ENCODE results near the gene RBM3.

Gene RBM3

DNA sequence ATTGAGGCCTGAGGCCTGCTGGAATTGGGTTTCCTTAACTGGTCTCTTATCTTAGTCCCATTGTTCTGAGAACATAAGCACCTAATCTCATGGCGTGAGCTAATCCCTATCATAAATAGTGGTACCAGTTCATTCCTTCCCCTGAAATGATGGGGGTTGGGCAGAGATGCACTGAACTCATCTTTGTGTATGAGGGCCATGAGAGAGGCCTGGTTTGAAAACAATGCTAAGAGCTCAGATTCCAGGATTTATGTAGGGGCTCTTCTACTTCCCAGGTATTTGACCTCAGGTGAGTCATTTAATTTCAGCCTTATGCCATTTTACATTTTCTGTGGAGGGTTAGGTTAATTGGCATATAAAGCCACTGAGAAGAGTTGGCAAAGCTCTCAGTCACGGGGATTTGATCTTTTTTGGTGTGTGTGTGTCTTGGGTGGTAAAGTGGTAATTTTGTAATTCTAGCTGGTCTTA, 4.4 kb downstream of the RBM3 start:
- DNase-seq = no peak

- DNase-seq = no peak
Observed at GRCh38 chrX:48579259-48579658, 5.0 kb downstream of the RBM3 start.

GRCh38 chrX:48580662-48581061, 6.4 kb downstream of the RBM3 start:
- DNase-seq = no peak

- DNase-seq = no peak
Observed at GRCh38 chrX:48584698-48585097, 10.4 kb downstream of the RBM3 start.

GRCh38 chrX:48589482-48590162, 15.3 kb downstream of the RBM3 start:
- peak; percentile 15 to 33 for DNase-seq

- no peak for DNase-seq
Observed at GRCh38 chrX:48590203-48591103, 16.2 kb downstream of the RBM3 start.

DNA sequence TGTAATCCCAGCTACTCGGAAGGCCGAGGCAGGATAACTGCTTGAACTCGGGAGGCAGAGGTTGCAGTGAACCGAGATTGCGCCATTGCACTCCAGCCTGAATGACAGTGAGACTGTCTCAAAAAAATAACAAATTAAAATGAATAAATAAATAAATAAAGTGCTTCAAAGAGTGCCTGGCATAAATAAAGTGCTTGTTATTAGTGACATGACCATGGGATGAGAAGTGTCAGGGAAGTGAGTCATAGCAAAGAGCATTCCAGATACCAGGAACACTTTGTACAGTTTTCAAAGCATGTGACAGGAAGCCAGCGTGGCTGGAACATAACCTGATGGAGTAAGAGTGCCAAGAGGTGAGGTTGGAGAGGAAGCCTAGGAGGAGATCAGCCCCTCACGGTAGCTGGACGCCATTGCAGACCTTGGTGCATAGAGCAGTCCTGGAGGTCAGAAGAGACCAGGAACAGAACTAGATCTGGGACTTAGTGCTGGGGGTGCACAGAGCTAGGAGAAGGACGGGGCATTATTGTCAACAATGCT, 17.0 kb downstream of the RBM3 start:
- DNase-seq = peak in 1 of 2 experiments; percentile 2

DNA sequence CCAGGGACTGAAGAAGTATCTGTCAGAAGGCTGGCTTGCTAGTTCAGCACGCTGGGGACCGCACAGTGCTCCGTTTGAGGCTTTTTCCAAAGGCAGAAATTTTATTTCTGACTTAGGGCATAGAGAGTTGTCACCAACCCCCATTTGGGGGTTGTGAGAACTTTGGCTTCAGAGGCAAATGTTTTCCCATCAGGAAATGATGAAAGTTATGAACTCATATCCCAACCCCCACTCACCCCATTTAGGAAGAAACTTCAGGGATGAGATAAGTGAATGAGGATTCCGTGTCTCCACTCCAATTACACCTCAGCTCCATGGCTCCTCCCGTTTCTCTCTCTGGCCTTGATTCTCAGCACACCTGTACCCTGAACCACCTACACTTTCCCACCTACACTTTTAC, 18.7 kb downstream of the RBM3 start:
- DNase-seq = no peak

DNA sequence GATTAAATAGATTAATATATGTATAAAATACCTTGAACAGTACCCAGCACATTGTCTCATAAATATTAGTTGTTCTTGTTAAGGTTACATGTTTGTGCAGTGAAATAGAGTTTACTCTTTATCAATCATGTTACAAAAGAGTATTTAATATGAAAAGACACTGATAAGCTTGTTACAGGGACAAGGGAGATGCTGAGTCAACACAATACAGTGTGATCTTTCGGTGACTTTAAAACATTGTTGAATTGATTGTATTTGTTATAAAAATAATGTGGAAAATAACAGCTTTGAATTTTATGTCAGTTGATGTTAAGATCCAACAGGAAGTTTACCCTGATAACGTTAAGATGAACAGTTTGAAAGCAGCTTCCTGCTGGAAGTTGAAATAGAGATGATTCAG, 21.6 kb downstream of the RBM3 start:
- DNase-seq = no peak

DNA sequence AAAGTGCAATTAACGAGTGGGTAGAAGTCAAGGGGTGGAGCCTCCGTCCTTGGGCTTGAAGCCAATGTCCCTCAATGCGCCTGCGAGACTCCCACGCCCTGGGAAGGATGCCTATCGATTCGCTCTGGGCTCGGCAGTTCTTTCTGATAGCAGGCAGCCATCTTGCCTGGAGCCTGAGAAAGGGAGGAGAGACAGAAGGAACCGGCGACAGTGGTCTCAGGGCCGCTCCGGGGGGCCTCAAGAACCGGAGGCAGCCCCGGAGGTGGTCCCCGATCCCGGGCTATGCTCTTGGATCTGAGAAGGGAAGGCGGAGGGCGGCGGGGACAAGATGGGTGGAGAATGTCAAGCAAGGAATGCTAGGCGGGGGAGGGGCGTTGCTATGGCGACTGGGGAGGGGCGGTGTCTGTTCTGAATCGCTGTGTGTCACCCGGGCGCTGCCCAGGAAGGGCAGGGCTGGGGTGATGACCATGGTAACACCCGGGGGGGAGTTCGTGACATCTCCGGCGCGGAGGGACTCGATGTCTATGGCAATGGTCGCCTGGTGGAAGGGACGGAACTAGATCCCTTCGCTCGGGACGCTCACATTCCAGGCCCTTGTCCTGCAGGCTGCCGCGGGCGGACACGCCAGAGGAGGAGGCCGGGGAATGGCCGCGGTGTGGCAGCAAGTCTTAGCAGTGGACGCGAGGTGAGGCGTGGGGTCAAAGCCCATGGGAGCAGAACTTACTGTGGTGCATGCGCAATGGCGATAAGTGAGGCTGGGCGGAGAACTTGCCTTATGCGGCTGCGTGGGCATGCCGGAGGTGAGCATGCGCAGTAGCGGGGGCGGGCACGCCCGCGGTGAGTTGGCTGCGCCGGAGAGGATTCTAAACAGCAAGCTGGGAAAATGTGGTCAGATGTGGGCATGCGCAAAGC, 23.3 kb downstream of the RBM3 start, which contains the start of gene WDR13:
Gene WDR13, plus strand, starts transcription at position 140 of the 912 bp plus-strand sequence. Its CDS starts 505 bp downstream, at position 645.
- DNase-seq = peak; percentile 70 to 77

GRCh38 chrX:48598614-48599013, 24.3 kb downstream of the RBM3 start:
- no peak for DNase-seq

DNA sequence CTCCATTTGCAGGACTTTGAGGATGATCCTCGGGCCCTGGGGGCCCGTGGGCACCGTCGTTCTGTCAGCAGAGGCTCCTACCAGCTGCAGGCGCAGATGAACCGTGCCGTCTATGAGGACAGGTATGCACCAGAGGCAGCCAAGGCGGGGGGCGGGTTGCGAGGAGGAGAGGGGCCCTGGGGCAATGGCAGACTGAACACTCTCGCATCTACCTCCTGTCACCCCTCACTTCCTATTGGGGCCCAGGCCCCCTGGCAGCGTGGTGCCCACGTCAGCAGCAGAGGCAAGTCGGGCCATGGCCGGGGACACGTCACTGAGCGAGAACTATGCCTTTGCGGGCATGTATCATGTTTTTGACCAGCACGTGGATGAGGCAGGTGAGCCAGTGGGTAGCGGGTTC, 25.1 kb downstream of the RBM3 start:
- DNase-seq = no peak

DNA sequence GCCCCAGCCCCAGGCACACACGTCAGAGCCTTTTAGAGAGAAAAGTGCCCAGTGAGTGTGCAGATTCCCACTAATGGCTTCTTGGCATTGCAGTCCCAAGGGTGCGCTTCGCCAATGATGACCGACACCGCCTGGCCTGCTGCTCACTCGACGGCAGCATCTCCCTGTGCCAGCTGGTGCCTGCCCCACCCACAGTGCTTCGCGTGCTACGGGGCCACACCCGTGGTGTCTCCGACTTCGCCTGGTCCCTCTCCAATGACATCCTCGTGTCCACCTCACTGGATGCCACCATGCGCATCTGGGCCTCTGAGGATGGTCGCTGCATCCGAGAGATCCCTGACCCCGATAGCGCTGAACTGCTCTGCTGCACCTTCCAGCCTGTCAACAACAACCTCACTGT, 25.9 kb downstream of the RBM3 start:
- DNase-seq = no peak

DNA sequence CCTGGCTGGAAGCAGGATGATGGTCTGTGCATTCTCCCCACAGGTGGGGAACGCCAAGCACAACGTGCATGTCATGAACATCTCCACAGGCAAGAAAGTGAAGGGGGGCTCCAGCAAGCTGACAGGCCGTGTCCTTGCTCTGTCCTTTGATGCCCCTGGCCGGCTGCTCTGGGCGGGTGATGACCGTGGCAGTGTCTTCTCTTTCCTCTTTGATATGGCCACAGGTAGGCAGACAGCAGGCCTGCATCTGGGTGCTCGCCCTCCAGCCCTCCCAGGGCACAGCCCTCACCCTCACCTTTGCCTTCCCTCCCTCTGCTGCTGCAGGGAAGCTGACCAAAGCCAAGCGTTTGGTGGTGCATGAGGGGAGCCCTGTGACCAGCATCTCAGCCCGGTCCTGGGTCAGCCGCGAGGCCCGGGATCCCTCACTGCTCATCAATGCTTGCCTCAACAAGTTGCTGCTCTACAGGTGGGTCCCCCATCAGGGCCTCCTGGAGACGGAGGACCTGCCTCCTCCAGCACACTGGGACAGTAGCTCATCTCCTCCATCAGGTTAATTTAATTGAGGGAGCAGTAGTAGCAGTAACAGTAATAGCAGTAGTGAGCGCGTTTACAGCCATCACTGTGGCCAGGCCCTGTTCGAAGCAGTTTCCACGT, 27.6 kb downstream of the RBM3 start:
- no peak for DNase-seq

DNA sequence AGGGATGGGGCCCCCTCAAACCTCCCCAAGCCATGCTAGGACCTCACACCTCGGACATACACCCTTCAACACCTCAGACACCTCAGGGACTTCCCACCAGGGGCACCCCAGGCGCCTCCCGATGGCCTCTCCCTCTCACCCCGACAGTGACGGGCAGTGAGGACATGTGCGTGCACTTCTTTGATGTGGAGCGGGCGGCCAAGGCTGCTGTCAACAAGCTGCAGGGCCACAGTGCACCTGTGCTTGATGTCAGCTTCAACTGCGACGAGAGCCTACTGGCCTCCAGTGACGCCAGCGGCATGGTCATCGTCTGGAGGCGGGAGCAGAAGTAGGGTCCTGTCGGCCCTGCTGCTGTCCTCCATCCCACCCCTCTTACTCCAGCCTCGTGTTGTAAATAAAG, 30.4 kb downstream of the RBM3 start:
- DNase-seq = no peak

- DNase-seq = no peak
Observed at GRCh38 chrX:48606091-48606490, 31.8 kb downstream of the RBM3 start.

DNA sequence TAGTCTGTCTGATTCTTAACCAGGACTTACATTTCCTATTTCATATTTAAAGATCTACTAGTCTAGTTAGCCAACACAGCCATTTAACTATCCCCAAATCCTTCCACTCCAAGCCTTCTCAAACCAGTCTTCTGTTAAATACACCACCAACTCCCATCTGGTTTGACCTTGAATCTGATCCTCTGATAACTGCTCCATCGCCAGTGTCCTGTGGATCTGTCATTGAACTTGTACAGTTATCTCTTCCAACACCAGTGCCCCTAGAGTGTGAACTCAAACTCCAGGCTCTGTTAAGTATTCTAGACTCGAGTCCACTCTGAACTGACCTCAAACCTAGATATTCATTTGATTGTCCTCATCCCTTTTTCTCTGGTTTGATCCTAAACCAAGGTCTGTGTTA, 37.4 kb downstream of the RBM3 start:
- DNase-seq = no peak

DNA sequence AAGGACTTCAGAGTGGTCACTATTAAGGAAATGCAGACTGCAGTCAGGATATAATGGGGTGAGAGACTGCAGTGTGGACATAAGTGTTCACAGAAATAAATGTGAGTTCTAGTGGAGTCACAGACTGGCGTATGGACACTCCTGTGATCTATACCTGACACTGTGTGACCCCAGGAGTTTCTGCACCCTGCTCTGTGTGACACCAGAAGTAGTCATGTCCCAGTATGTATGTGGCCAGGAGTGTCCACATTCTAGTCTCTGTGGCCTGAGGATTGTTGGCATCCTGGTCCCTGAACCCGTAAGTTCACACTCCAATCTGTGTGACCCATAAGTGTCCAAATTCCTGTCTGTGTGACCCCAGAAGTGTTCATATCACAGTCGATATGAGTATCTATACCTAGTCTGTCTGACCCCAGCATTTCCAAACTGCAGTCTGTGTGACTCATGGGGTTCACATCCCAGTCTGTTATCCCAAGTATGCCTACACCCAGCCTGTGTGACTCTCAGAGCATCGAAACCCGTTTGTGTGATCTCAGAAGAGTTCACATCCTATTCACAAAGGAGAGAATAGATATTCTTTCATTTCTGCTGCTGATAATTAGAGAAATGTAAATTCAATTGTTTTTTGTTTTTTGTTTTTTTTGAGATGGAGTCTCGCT, 39.3 kb downstream of the RBM3 start:
- no peak for DNase-seq

- DNase-seq = no peak
Observed at GRCh38 chrX:48616576-48616975, 42.3 kb downstream of the RBM3 start.

- no peak for DNase-seq
Observed at GRCh38 chrX:48617542-48618340, 43.5 kb downstream of the RBM3 start.

Measured in SHP77 (cell line).